Measurements from ENCODE around the gene HECTD1. TPM values are rescaled to one million over a fixed set of nuclear protein-coding genes. Genes with fewer than 3 reads are reported as not detected.

Gene HECTD1
- total RNA-seq, 6 donors from 2014 or later = 118 to 326 (median 164) TPM

GRCh38 chr14:31122098-31122611 is 85.4 kb downstream of the HECTD1 start:
- TF ChIP-seq EP300 (IDR thresholded peaks at IDR 0.05) (no peak), POLR2A (IDR thresholded peaks at IDR 0.05) (no peak), CTCF (IDR thresholded peaks at IDR 0.05) (no peak), POLR2AphosphoS5 (IDR thresholded peaks at IDR 0.05) (no peak)
- ATAC-seq (ENCODE audit: low FRiP score in 2 of 2) (peak in 1 of 2 donors; percentile 57), DNase-seq (no peak)
- H3K9me3 ChIP-seq = no peaks in the 10 kb centered on the region
- H3K27ac ChIP-seq = no peak overlapping the region
- H3K36me3 ChIP-seq = peaks cover 29 to 94% (median 60%) of the 10 kb centered on the region in 4 donors
- no peaks in the 10 kb centered on the region for H3K4me1 ChIP-seq
- H3K4me3 ChIP-seq = no peak overlapping the region
- H3K27me3 ChIP-seq = no peaks in the 10 kb centered on the region
- 73 to 80% methylated on average over 8 of the region's 8 CpGs for WGBS, 2 donors

- H3K4me3 ChIP-seq = no peak overlapping the region
- H3K27me3 ChIP-seq = no peaks in the 10 kb centered on the region
- H3K4me1 ChIP-seq = no peaks in the 10 kb centered on the region
- TF ChIP-seq POLR2A (IDR thresholded peaks at IDR 0.05) (no peak), CTCF (IDR thresholded peaks at IDR 0.05) (no peak), POLR2AphosphoS5 (IDR thresholded peaks at IDR 0.05) (no peak), EP300 (IDR thresholded peaks at IDR 0.05) (no peak)
- no peak for DNase-seq
- no peaks in the 10 kb centered on the region for H3K9me3 ChIP-seq
- peaks cover 37 to 98% (median 82%) of the 10 kb centered on the region in 4 donors for H3K36me3 ChIP-seq
- no peak for ATAC-seq (ENCODE audit: low FRiP score in 2 of 2)
- H3K27ac ChIP-seq = no peak overlapping the region
- WGBS, 2 donors = 75 to 84% methylated on average over 3 of the region's 3 CpGs
Measured at GRCh38 chr14:31118892-31119291, 88.7 kb downstream of the HECTD1 start.

- ATAC-seq (ENCODE audit: low FRiP score in 2 of 2) = no peak
- H3K4me1 ChIP-seq = no peaks in the 10 kb centered on the region
- no peaks in the 10 kb centered on the region for H3K27me3 ChIP-seq
- H3K27ac ChIP-seq = no peak overlapping the region
- H3K9me3 ChIP-seq = no peaks in the 10 kb centered on the region
- H3K4me3 ChIP-seq = no peak overlapping the region
- no peak for DNase-seq
- TF ChIP-seq CTCF (IDR thresholded peaks at IDR 0.05) (no peak), POLR2A (IDR thresholded peaks at IDR 0.05) (no peak), EP300 (IDR thresholded peaks at IDR 0.05) (no peak), POLR2AphosphoS5 (IDR thresholded peaks at IDR 0.05) (no peak)
- peaks cover 57 to 98% (median 90%) of the 10 kb centered on the region in 4 donors for H3K36me3 ChIP-seq
- WGBS, 2 donors = 78 to 96% methylated on average over 3 of the region's 3 CpGs
Measured at GRCh38 chr14:31113794-31114193, 93.8 kb downstream of the HECTD1 start.

- Histone ChIP-seq H3K4me3 (no peak overlapping the region), H3K27ac (no peak overlapping the region), H3K27me3 (no peaks in the 10 kb centered on the region), H3K4me1 (no peaks in the 10 kb centered on the region), H3K9me3 (no peaks in the 10 kb centered on the region), H3K36me3 (peaks cover 58 to 98% (median 95%) of the 10 kb centered on the region in 4 donors)
- ATAC-seq (ENCODE audit: low FRiP score in 2 of 2) (no peak), DNase-seq (no peak)
- TF ChIP-seq POLR2A (IDR thresholded peaks at IDR 0.05) (no peak), EP300 (IDR thresholded peaks at IDR 0.05) (no peak), POLR2AphosphoS5 (IDR thresholded peaks at IDR 0.05) (no peak), CTCF (IDR thresholded peaks at IDR 0.05) (no peak)
- 69 to 86% methylated on average over 2 of the region's 2 CpGs for WGBS, 2 donors
Measured at GRCh38 chr14:31110872-31111271, 96.7 kb downstream of the HECTD1 start.

- DNase-seq (no peak), ATAC-seq (ENCODE audit: low FRiP score in 2 of 2) (no peak)
- no peaks in the 10 kb centered on the region for H3K4me1 ChIP-seq
- no peak overlapping the region for H3K27ac ChIP-seq
- WGBS, 2 donors = 96 to 97% methylated on average over 11 of the region's 11 CpGs
- no peaks in the 10 kb centered on the region for H3K9me3 ChIP-seq
- H3K4me3 ChIP-seq = no peak overlapping the region
- peaks cover 63 to 98% (median 95%) of the 10 kb centered on the region in 4 donors for H3K36me3 ChIP-seq
- no peaks in the 10 kb centered on the region for H3K27me3 ChIP-seq
- no peak for TF ChIP-seq POLR2A (IDR thresholded peaks at IDR 0.05)
Measured at GRCh38 chr14:31109257-31109656, 98.3 kb downstream of the HECTD1 start.

Measured in upper lobe of left lung (tissue), 6 donors.